ENCODE measurements around the gene CHCHD3. TPM values are rescaled to one million over a fixed set of nuclear protein-coding genes. Genes with fewer than 3 reads are reported as not detected.

CHCHD3 gene
- total RNA-seq, 2 experiments from 2014 or later: 83.5 to 83.8 TPM

- ChIA-PET CTCF (ENCODE audit: unreplicated experiment) (no interaction called here), POLR2A (interaction anchor here (0.5 to 1.8 kb wide), 10 partner anchors 12 to 172 kb away, joined by 3 to 6 read pairs (median 4); no protein-coding TSS in a partner anchor)
- intact Hi-C loops (cut with micrococcal nuclease; ENCODE audit: unreplicated experiment): no loop called here
- H3K4me2 ChIP-seq (ENCODE audit: low read length): no peak overlapping the region
- H3K9me3 ChIP-seq (ENCODE audit: low read length): no peaks in the 10 kb centered on the region
- peaks cover 86% of the 10 kb centered on the region for H3K79me2 ChIP-seq (ENCODE audit: insufficient read depth, low read depth, low read length)
- BruUV-seq (replicated peaks): no TSS peak
- H3K9me2 ChIP-seq (ENCODE audit: insufficient read depth, low read length): no peaks in the 10 kb centered on the region
- peaks cover 35% of the 10 kb centered on the region for H4K20me1 ChIP-seq (ENCODE audit: insufficient read depth, low read length)
- TF ChIP-seq CTCF (conservative IDR thresholded peaks at IDR 0.05; ENCODE audit: low read length) (no peak), EZH2phosphoT487 (IDR thresholded peaks at IDR 0.05; ENCODE audit: borderline replicate concordance, low read depth, low read length) (no peak)
- no peak overlapping the region for H3K4me3 ChIP-seq (ENCODE audit: low read depth, low read length, poor library complexity, severe bottlenecking)
- H3K36me3 ChIP-seq (ENCODE audit: insufficient read depth, low read length): peaks cover 16% of the 10 kb centered on the region
- no peak overlapping the region for H3K27ac ChIP-seq (ENCODE audit: low read depth, low read length, poor library complexity, severe bottlenecking)
- H3K4me1 ChIP-seq (ENCODE audit: insufficient read depth, low read length, poor library complexity, severe bottlenecking): peaks cover 18% of the 10 kb centered on the region
- no peak overlapping the region for H2AFZ ChIP-seq (ENCODE audit: low read length)
- DNase-seq (ENCODE audit: low spot score): no peak
Observed at GRCh38 chr7:133051719-133052400, 30.0 kb downstream of the CHCHD3 start.

- peak; percentile 65 for DNase-seq (ENCODE audit: low spot score)
- H3K79me2 ChIP-seq (ENCODE audit: insufficient read depth, low read depth, low read length): peaks cover 80% of the 10 kb centered on the region
Observed at GRCh38 chr7:133051066-133051465, 30.8 kb downstream of the CHCHD3 start.

More at GRCh38 chr7:133051066-133051465, 30.8 kb downstream of the CHCHD3 start:
- intact Hi-C loops (cut with micrococcal nuclease; ENCODE audit: unreplicated experiment): no loop called here
- Histone ChIP-seq H3K4me1 (ENCODE audit: insufficient read depth, low read length, poor library complexity, severe bottlenecking) (peaks cover 18% of the 10 kb centered on the region), H3K9me2 (ENCODE audit: insufficient read depth, low read length) (no peaks in the 10 kb centered on the region), H3K36me3 (ENCODE audit: insufficient read depth, low read length) (peaks cover 22% of the 10 kb centered on the region), H3K4me2 (ENCODE audit: low read length) (peak overlapping the region; percentile 26; the same call in 1 of the 2 replicates), H3K27ac (ENCODE audit: low read depth, low read length, poor library complexity, severe bottlenecking) (no peak overlapping the region), H4K20me1 (ENCODE audit: insufficient read depth, low read length) (peaks cover 35% of the 10 kb centered on the region), H3K9me3 (ENCODE audit: low read length) (no peaks in the 10 kb centered on the region), H2AFZ (ENCODE audit: low read length) (no peak overlapping the region), H3K4me3 (ENCODE audit: low read depth, low read length, poor library complexity, severe bottlenecking) (no peak overlapping the region)
- TF ChIP-seq EZH2phosphoT487 (IDR thresholded peaks at IDR 0.05; ENCODE audit: borderline replicate concordance, low read depth, low read length): no peak
- peak; percentile 73 for TF ChIP-seq CTCF (conservative IDR thresholded peaks at IDR 0.05; ENCODE audit: low read length)
- BruUV-seq (replicated peaks): no TSS peak
- ChIA-PET POLR2A (interaction anchor here (0.5 to 1.8 kb wide), 7 partner anchors 11 to 250 kb away, joined by 3 to 6 read pairs (median 3); no protein-coding TSS in a partner anchor), CTCF (ENCODE audit: unreplicated experiment) (no interaction called here)
